CD4-positive, alpha-beta T cell treated with Interleukin-1 beta for 1 hour (primary cell): Measurements from ENCODE around the gene MACO1.

Experiments
- DNase-seq, 2 donors: peaks; one replicate each; pipeline ENCODE4 v3.0.0-alpha.2; 2020 to 2022

The MACO1 gene

GRCh38 chr1:25525361-25525688 lies 94.6 kb downstream of the MACO1 start:
- no peak for DNase-seq

GRCh38 chr1:25526753-25527152 lies 96.1 kb downstream of the MACO1 start:
- DNase-seq, result no peak

GRCh38 chr1:25527226-25527846 lies 96.6 kb downstream of the MACO1 start:
- no peak for DNase-seq

DNA sequence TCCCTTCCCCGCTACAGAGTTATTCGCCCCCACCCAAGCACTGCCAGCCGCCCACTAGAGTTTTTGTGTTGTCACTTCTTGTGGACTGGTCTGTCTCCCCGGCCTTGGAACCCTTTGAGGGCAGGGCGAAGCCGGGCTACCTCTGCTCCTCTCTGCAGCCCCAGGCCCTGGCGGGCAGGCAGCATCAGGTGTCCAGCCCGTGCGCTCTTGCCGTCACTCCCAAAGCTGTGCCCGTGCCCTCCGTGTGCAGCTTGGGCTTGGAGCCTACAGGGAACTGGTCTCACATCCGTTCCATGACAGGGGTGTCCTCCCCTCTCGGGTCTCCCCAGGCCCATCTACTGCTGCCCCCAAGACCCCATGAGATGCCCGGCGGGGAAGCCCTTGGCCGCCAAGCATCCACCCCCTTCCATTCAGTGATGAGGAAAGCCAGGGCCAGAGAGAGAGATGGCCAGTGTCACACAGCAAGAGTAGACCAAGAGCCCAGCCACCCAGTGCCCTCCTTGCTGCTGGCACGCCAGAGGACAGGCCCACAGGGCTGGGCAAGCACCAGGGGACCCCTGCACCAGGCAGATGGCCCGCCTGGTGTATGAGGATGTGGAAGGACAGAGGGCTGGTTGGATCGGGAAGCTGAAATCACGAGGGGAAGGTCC lies 97.4 kb downstream of the MACO1 start:
- no peak for DNase-seq

GRCh38 chr1:25528881-25529517 lies 98.3 kb downstream of the MACO1 start:
- no peak for DNase-seq

DNA sequence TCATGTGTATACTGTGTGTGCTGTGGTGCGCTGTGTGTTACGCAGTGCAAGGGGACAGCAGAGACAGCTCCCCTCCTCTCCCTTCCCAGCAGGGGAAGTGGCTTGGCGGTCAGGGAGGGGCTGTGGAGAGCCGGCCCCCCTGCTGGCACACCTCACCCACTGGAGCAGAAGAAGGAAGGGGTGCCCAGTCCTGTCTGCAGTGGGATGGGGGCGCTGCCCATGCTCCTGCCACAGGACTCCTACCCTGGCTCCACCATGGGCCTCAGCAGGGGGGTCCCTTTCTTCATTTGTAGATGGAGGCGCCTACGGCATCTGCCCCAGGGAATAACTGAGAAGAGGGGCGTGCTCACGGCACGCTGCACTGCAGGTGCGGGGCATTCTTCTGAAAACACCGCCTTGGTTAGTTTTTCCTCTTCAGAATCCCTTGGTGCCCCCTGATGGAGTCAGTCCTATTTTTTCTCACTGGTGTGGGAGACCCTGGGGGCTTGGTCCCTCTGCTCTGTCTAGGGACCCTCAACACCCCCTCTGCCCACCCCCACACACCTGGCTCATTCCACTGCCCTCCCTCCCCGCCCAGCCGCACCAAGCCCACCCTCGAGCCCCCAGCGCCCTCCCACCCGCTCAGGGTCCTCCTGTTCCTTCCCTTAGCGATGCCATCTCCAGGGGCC lies 99.0 kb downstream of the MACO1 start:
- DNase-seq, result no peak

GRCh38 chr1:25530186-25531081 lies 99.7 kb downstream of the MACO1 start:
- DNase-seq, result no peak

DNA sequence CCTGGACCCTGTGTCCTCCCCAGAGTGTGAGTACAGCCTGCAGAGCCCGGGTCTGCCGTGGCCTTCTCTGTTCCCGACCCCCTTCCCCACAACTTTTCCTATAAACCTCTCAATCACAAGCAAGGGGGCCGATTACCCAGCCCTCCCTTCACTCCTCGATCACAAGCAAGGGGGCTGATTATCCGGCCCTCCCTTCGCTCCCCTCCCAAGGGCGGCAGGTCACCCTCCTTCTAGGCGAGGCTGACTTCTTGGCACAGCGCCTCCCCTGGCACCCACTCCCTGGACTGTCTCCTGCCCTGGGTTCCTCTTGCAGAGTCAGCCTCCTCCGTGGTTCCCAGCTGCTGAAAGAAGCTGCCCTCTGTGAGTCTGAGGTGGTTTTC lies 100.4 kb downstream of the MACO1 start:
- DNase-seq, result no peak

DNA sequence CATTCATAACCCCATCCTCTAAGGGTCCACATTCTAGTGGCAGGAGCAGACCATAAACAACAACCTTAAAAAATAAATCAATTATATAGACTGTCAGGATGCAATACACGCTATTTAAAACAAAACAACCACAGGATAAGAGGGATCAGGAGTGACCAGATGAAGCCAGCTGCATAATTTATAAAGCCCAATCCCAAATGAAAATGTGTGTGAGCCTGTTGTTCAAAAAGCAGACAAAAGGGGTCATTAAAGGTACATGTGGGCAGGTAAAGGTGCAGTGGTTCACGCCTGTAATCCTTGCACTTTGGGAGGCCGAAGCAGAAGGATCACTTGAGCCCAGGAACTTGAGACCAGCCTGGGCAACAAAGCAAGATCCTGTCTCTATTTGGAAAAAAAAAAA lies 102.3 kb downstream of the MACO1 start:
- no peak for DNase-seq

DNA sequence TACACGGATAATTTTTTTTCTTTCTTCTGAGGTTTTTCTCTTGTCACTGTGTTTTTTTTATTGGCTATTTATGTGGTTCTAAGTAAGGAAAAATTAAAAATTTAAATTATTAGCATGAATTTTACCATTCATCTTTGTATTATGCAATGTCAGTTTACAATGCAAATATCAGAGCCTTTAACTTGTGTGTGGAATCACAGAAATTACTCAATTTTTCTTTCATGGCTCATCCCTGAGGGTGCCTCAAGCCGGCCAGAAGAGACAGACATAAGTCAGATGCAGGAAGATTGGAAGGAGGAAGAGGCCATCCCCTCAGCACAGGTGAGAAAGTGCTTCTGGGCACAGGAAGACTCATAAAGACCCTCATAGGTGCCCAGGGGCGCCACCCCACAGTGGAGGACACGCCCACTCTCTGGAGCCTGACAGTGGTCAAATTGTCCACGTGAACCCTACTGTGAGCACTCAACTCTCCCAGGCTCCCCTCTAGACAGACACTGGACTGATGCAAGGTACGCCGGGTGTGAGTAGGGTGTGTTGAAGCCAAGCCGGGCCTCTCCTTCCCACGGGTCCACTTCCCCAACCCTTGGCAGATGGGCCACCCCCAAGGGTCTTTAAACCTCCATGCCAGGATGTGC lies 103.2 kb downstream of the MACO1 start:
- no peak for DNase-seq

- DNase-seq, result no peak
Observed at GRCh38 chr1:25534410-25534788, 103.7 kb downstream of the MACO1 start.

GRCh38 chr1:25536124-25536523 lies 105.4 kb downstream of the MACO1 start:
- no peak for DNase-seq

DNA sequence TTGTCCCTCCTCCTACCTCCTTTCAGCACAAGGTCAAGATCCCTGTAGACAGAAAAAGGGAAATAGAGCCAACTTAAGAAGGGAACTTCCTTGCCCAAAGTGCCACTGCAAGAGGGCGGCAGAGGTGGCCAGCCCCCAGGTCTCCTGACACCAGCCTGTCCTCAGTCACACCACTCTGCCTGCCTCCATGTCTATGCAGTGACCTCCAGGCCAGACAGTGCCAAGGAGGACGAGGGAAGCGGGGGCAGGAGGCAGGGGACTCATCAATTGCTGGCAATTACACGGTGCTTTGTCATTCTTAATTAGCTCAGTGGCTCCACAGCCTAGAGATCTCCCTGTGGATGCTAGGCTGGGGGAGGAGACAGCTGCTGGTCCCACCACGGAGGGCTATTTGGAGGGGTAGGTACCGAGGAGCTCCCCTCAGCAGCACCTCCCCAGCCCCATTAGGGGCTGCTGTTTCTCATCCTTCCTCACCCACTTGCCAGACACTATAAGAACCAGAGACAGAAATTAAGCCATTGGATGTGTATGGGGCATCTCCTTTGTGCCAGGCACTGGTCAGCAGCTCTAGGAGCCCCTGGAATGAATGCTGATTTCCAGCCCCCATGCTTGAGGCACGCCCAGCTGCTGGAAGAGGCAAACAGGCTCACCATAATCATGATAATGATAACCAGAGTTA lies 106.6 kb downstream of the MACO1 start:
- DNase-seq, result no peak

DNA sequence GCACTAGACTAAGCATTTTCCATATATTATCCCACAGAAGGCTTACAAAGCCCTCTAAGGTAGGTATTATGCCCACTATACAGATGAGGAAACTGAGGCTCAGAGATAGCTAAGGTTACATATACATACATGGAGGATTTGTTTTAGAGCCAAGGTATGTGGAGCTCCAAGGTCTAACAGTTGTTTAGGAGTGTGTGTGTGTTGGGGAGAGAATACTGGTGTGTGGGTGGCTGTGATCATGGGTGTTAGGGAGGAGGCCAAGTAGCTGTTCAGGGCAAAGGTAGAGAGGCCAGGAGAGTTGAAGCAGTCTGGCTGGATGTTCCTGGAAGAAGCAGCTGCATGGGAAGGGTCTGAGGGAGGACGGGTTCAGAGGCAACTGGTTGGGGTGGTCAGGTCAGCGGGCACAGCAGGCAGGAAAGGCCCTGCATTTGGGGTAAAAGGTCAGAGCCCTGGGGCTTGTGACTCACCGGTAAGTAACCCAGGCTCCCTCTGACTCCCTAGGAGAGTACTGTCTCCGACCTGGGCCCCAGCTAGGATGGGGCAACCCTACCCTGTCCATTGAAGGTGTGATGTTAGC lies 107.6 kb downstream of the MACO1 start:
- no peak for DNase-seq

DNA sequence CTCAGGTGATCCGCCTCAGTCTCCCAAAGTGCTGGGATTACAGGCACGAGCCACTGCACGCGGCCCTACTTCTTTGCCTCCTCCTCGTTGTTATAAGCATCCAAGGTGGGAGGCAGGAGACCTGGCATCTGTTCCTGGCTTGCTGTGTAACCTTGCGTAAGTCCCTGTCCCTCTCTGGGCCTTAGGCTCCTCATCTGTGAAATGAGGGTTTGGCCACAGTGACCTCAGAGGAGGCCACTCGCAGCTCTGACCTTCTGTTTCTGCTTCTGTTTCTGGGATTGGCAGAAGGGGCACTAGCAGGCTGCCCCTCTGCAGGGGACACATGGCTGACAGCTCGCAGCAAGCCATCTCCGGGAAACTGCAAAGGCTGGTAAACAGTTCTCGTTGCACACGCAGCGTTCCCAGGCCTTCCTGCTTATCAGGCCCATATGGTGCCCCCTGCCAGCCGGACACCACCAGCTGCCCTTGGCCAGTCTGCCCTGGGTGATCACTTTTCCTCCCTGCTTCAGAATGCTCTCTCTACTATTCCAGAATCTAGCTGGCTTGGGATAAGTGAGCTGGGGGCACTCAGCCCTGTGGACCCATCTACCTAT lies 110.1 kb downstream of the MACO1 start:
- DNase-seq, result no peak

DNA sequence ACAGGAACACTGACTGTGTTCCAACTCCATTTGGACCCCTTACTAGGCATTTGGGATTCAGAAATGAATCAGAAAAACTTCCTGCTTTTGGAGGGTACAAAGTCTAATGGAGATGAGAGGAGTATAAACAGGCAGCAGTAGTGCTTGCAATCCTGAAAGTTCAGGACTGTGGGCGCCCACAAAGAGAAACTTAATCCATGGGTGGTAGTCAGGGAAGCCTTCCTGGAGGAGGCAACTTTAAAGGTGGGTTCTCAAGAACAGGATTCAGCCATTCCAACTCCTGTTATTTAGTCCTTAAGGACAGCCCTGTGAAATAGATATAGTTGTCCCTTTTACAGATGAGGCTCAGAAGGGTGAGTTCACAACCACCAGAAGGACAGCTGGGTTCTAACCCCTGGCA lies 110.7 kb downstream of the MACO1 start:
- DNase-seq, result no peak

- no peak for DNase-seq
Observed at GRCh38 chr1:25541889-25542658, 111.4 kb downstream of the MACO1 start.

DNA sequence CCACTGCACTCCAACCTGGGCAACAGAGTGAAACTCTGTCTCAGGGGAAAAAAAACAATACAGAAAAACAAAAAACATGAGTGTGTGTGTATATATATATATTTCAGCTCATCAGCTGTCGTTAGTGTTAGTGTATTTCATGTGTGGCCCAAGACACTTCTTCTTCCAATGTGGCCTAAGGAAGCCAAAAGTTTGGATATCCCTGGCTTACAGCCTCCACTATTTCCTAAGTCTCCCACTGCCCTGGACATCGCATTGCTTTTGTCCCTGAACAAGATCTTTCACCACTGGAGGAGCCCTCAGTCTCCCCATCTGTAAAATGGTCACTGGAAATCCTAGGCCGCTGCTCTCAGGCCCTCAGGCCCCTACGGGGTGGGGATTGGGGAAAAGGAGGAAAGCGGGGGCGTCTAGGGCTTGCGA lies 112.3 kb downstream of the MACO1 start:
- no peak for DNase-seq

DNA sequence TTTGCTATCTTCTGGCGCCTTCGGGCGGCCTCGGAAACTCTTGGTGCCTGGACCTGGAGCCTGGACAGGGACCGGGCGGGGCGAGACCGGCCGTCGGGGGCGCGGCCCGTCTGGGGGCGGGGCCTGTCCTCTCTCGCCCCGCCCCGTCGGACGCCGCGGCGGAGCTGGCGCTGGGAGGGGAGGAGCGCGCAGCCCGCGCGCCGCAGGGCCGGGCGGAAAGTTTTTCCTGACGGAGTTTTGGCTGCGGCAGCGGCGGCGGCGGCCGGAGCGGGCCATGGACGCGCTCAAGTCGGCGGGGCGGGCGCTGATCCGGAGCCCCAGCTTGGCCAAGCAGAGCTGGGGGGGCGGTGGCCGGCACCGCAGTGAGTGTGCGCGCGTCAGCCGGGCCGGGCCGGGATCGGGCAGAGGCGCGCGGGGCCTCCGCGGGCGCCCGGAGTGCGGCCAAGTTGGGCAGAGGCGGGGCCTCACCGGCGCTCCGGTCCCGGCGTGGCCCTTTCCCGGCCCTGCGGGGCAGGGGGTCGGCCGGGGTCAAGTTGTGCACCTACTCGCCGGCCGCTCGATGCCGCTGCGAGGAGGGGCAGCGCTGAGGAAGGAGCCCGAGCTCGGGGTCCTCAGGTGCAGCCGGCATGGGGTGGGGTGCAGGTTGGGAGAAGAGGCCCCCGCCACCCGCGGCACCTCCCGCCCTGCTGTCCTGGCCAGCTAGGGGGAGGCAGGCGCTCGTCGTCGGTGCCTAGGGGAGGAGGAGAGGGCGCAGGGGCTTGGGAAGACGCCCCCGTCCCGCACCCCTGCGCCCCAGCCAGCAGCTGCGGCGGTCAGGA lies 112.9 kb downstream of the MACO1 start, which contains the start of gene LDLRAP1:
LDLRAP1 (plus strand) TSS at position 182 of the 818 bp plus-strand sequence; CDS start at position 275, 93 bp downstream.
- DNase-seq, result peak; percentile 68 to 69
